Measurements from ENCODE around the gene RCAN2. TPM values are rescaled to one million over a fixed set of nuclear protein-coding genes. Genes with fewer than 3 reads are reported as not detected.

The RCAN2 gene
- total RNA-seq, 2 experiments from 2014 or later = not detected

DNA sequence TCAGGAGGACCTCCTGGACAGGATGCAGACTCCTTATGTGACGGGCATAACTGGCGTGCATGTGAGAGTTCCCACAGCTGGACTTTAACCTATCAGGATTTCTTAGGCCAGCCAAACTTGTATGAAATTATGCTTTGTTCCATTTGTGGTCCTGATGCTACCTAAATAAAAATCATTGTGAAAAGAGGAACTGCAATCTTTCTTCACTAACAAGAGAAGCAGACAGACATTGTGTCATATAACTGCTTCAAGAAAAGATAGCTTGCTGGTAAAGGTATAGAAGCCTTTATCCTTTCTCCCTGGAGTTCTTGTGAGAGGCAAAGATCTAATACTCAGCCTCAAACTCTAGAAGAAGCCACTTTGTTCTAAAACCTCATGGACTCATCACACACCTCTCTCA is 233.0 kb downstream of the RCAN2 start:
- Histone ChIP-seq H3K79me2 (ENCODE audit: insufficient read depth, low read depth, low read length) (no peaks in the 10 kb centered on the region), H2AFZ (ENCODE audit: low read length) (no peak overlapping the region), H3K4me1 (ENCODE audit: insufficient read depth, low read length, poor library complexity, severe bottlenecking) (no peaks in the 10 kb centered on the region), H3K4me3 (ENCODE audit: low read depth, low read length, poor library complexity, severe bottlenecking) (no peak overlapping the region), H3K9me3 (ENCODE audit: low read length) (no peaks in the 10 kb centered on the region), H3K4me2 (ENCODE audit: low read length) (no peak overlapping the region), H3K36me3 (ENCODE audit: insufficient read depth, low read length) (no peaks in the 10 kb centered on the region), H3K9me2 (ENCODE audit: insufficient read depth, low read length) (no peaks in the 10 kb centered on the region), H3K27ac (ENCODE audit: low read depth, low read length, poor library complexity, severe bottlenecking) (no peak overlapping the region), H4K20me1 (ENCODE audit: insufficient read depth, low read length) (no peaks in the 10 kb centered on the region)
- BruUV-seq (replicated peaks) = no TSS peak
- intact Hi-C loops (cut with micrococcal nuclease; ENCODE audit: unreplicated experiment) = no loop called here
- TF ChIP-seq EZH2phosphoT487 (IDR thresholded peaks at IDR 0.05; ENCODE audit: borderline replicate concordance, low read depth, low read length) = no peak
- TF ChIP-seq, protein P1, sequence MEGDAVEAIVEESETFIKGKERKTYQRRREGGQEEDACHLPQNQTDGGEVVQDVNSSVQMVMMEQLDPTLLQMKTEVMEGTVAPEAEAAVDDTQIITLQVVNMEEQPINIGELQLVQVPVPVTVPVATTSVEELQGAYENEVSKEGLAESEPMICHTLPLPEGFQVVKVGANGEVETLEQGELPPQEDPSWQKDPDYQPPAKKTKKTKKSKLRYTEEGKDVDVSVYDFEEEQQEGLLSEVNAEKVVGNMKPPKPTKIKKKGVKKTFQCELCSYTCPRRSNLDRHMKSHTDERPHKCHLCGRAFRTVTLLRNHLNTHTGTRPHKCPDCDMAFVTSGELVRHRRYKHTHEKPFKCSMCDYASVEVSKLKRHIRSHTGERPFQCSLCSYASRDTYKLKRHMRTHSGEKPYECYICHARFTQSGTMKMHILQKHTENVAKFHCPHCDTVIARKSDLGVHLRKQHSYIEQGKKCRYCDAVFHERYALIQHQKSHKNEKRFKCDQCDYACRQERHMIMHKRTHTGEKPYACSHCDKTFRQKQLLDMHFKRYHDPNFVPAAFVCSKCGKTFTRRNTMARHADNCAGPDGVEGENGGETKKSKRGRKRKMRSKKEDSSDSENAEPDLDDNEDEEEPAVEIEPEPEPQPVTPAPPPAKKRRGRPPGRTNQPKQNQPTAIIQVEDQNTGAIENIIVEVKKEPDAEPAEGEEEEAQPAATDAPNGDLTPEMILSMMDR (conservative IDR thresholded peaks at IDR 0.05; ENCODE audit: low read length) = no peak
- ChIA-PET CTCF (ENCODE audit: unreplicated experiment) (no interaction called here), POLR2A (no interaction called here)
- DNase-seq (ENCODE audit: low spot score) = no peak

DNA sequence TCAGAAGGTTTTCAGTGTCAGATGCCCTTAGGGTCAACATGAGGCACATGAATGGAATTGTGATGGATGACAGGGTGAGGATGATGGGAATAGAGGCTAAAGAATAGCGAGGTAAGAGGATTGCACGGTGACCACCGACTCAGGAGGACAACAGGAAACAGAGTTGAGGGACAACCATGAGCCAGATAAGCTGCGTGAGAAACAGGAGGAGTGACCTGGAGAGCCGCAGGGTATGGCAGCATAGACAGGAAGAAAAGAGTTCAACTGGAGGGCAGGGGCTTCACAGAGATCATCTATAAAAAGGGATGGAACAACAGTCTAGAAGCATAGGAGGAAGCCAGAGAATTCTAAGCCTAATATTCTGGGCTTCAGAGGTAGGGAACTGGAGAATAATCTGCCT is 235.7 kb downstream of the RCAN2 start:
- H3K9me2 ChIP-seq (ENCODE audit: insufficient read depth, low read length) = no peaks in the 10 kb centered on the region
- H4K20me1 ChIP-seq (ENCODE audit: insufficient read depth, low read length) = no peaks in the 10 kb centered on the region
- POLR2A ChIA-PET = interaction anchor here (0.6 kb wide), 1 partner anchor 271 kb away, joined by 5 read pairs; no protein-coding TSS in a partner anchor
- no peak overlapping the region for H3K4me3 ChIP-seq (ENCODE audit: low read depth, low read length, poor library complexity, severe bottlenecking)
- CTCF ChIA-PET (ENCODE audit: unreplicated experiment) = no interaction called here
- no peaks in the 10 kb centered on the region for H3K36me3 ChIP-seq (ENCODE audit: insufficient read depth, low read length)
- H3K79me2 ChIP-seq (ENCODE audit: insufficient read depth, low read depth, low read length) = no peaks in the 10 kb centered on the region
- H2AFZ ChIP-seq (ENCODE audit: low read length) = no peak overlapping the region
- no peak overlapping the region for H3K27ac ChIP-seq (ENCODE audit: low read depth, low read length, poor library complexity, severe bottlenecking)
- H3K9me3 ChIP-seq (ENCODE audit: low read length) = no peaks in the 10 kb centered on the region
- H3K4me2 ChIP-seq (ENCODE audit: low read length) = no peak overlapping the region
- no peak for TF ChIP-seq EZH2phosphoT487 (IDR thresholded peaks at IDR 0.05; ENCODE audit: borderline replicate concordance, low read depth, low read length)
- TF ChIP-seq, protein P1 (conservative IDR thresholded peaks at IDR 0.05; ENCODE audit: low read length) = no peak
- no TSS peak for BruUV-seq (replicated peaks)
- intact Hi-C loops (cut with micrococcal nuclease; ENCODE audit: unreplicated experiment) = no loop called here
- DNase-seq (ENCODE audit: low spot score) = no peak
- no peaks in the 10 kb centered on the region for H3K4me1 ChIP-seq (ENCODE audit: insufficient read depth, low read length, poor library complexity, severe bottlenecking)

DNA sequence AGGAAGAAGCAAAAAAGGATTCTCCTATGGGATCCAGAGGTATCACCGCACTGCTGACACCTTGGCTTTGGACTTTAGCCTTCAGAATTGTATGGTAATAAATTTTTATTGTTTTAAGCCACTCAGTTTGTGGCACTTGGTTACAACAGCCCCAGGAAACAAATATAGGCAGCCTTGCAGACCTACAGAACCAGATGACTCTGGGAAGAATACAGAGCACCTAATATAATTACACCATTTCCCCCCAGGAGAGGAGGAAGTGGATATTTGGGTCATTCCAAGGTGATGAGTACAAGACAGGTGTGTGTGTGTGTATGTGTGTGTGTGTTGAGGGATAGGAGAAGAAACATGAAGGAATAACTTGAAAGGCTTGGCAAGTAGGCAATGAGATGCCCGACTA is 236.3 kb downstream of the RCAN2 start:
- BruUV-seq (replicated peaks) = no TSS peak
- H3K4me2 ChIP-seq (ENCODE audit: low read length) = no peak overlapping the region
- H3K27ac ChIP-seq (ENCODE audit: low read depth, low read length, poor library complexity, severe bottlenecking) = no peak overlapping the region
- no peaks in the 10 kb centered on the region for H3K9me3 ChIP-seq (ENCODE audit: low read length)
- H3K4me3 ChIP-seq (ENCODE audit: low read depth, low read length, poor library complexity, severe bottlenecking) = no peak overlapping the region
- no peaks in the 10 kb centered on the region for H4K20me1 ChIP-seq (ENCODE audit: insufficient read depth, low read length)
- H3K9me2 ChIP-seq (ENCODE audit: insufficient read depth, low read length) = no peaks in the 10 kb centered on the region
- no peak for DNase-seq (ENCODE audit: low spot score)
- POLR2A ChIA-PET = no interaction called here
- no peak overlapping the region for H2AFZ ChIP-seq (ENCODE audit: low read length)
- no peaks in the 10 kb centered on the region for H3K36me3 ChIP-seq (ENCODE audit: insufficient read depth, low read length)
- TF ChIP-seq, protein P1 (conservative IDR thresholded peaks at IDR 0.05; ENCODE audit: low read length) = no peak
- no peak for TF ChIP-seq EZH2phosphoT487 (IDR thresholded peaks at IDR 0.05; ENCODE audit: borderline replicate concordance, low read depth, low read length)
- CTCF ChIA-PET (ENCODE audit: unreplicated experiment) = no interaction called here
- H3K4me1 ChIP-seq (ENCODE audit: insufficient read depth, low read length, poor library complexity, severe bottlenecking) = no peaks in the 10 kb centered on the region
- H3K79me2 ChIP-seq (ENCODE audit: insufficient read depth, low read depth, low read length) = no peaks in the 10 kb centered on the region
- intact Hi-C loops (cut with micrococcal nuclease; ENCODE audit: unreplicated experiment) = no loop called here

All from OCI-LY7 (cell line).